IMR-90 (cell line): Measurements from ENCODE around the gene EPGN. TPM values are rescaled to one million over a fixed set of nuclear protein-coding genes. Genes with fewer than 3 reads are reported as not detected.

Experiments
- ATAC-seq: fragments of 200-7000 bp; cut with Tn5 transposase; 2 replicates; pipeline ENCODE4 v1.9.1; 2020; ENCODE audit warnings: low read depth, mild to moderate bottlenecking, moderate library complexity
- BruUV-seq: library from RNA; stranded (reverse); fragments of 400-500 nt; replicated peaks from 2 replicates; lab custom pipeline; 2021; lab: Mats Ljungman, UMichigan
- CTCF ChIA-PET: fragments of 300-600 bp; formaldehyde crosslinking; extraction: SDS; loops from one replicate; lab custom pipeline; 2021; ENCODE audit warnings: antibody characterized with exemption; lab: Yijun Ruan, JAX
- POLR2A ChIA-PET: fragments of 300-600 bp; sonication (Branson Sonifier 250); formaldehyde crosslinking; loops from one replicate; lab custom pipeline; 2022; ENCODE audit warnings: antibody characterized with exemption; ENCODE audit not compliant: unreplicated experiment; lab: Charles Lee
- DNase-seq: peaks from one replicate; pipeline ENCODE4 v3.0.0; 2013
- H2AFZ ChIP-seq: replicated peaks from 2 replicates; pipeline ENCODE3; 2013; ENCODE audit warnings: low read length, mild to moderate bottlenecking; ENCODE audit not compliant: poor library complexity
- H2AK5ac ChIP-seq: 2 replicates; pipeline ENCODE4 v1.6.1; 2013; ENCODE audit warnings: low read depth, low read length, inconsistent platforms
- H2AK9ac ChIP-seq: replicated peaks from 2 replicates; pipeline ENCODE3; 2013; ENCODE audit warnings: mild to moderate bottlenecking, low read depth, low read length, moderate library complexity; ENCODE audit not compliant: poor library complexity
- H2BK120ac ChIP-seq: 2 replicates; pipeline ENCODE4 v1.6.1; 2013; ENCODE audit warnings: low read depth, low read length, inconsistent platforms
- H2BK15ac ChIP-seq: 3 replicates; pipeline ENCODE4 v1.6.1; 2013; ENCODE audit warnings: low read depth, low read length, inconsistent platforms
- H2BK20ac ChIP-seq: 2 replicates; pipeline ENCODE4 v1.6.1; 2013; ENCODE audit warnings: low read depth, mild to moderate bottlenecking, inconsistent platforms, low read length, moderate library complexity
- H2BK5ac ChIP-seq: 2 replicates; pipeline ENCODE4 v1.6.1; 2013; ENCODE audit warnings: mild to moderate bottlenecking, low read depth, low read length, inconsistent platforms; ENCODE audit not compliant: poor library complexity, severe bottlenecking
- H3K14ac ChIP-seq: replicated peaks from 2 replicates; pipeline ENCODE4 v1.6.1; 2013; ENCODE audit warnings: low read depth, low read length, inconsistent platforms
- H3K18ac ChIP-seq: 2 replicates; pipeline ENCODE4 v1.6.1; 2013; ENCODE audit warnings: low read depth, low read length, control low read depth
- H3K23ac ChIP-seq: 2 replicates; pipeline ENCODE4 v1.6.1; 2013; ENCODE audit warnings: low read depth, low read length, inconsistent platforms
- H3K27ac ChIP-seq: 2 replicates; pipeline ENCODE4 v1.5.1; 2013; ENCODE audit warnings: mild to moderate bottlenecking, control low read depth, low read length; ENCODE audit not compliant: insufficient read depth
- H3K27me3 ChIP-seq: 2 replicates; pipeline ENCODE4 v1.6.1; 2013; ENCODE audit warnings: low read length; ENCODE audit not compliant: control insufficient read depth, insufficient read depth
- H3K36me3 ChIP-seq: 2 replicates; pipeline ENCODE4 v1.6.1; 2013; ENCODE audit warnings: low read length, mixed read lengths; ENCODE audit not compliant: control insufficient read depth, insufficient read depth
- H3K4ac ChIP-seq: 2 replicates; pipeline ENCODE4 v1.6.1; 2013; ENCODE audit warnings: low read depth, low read length, inconsistent platforms
- H3K4me1 ChIP-seq: 2 replicates; pipeline ENCODE4 v1.6.1; 2013; ENCODE audit warnings: low read length, mixed read lengths; ENCODE audit not compliant: control insufficient read depth, insufficient read depth
- H3K4me2 ChIP-seq: 2 replicates; pipeline ENCODE4 v1.6.1; 2013; ENCODE audit warnings: low read depth, mild to moderate bottlenecking, control low read depth, low read length, moderate library complexity
- H3K4me3 ChIP-seq: 2 replicates; pipeline ENCODE4 v1.5.1; 2013; ENCODE audit warnings: low read depth, mild to moderate bottlenecking, control low read depth, low read length, moderate library complexity; ENCODE audit not compliant: insufficient read depth
- H3K56ac ChIP-seq: 2 replicates; pipeline ENCODE4 v1.6.1; 2013; ENCODE audit warnings: low read length, inconsistent platforms; ENCODE audit not compliant: insufficient read depth; ENCODE audit errors: extremely low read depth
- H3K79me1 ChIP-seq, 2 experiments: 2 replicates each; pipeline ENCODE4 v1.6.1; 2013; ENCODE audit warnings: low read length in 2 of 2, inconsistent platforms in 1 of 2, low read depth in 1 of 2
- H3K9ac ChIP-seq: 2 replicates; pipeline ENCODE4 v1.6.1; 2013; ENCODE audit warnings: low read depth, low read length, control low read depth
- H3K9me1 ChIP-seq: 2 replicates; pipeline ENCODE4 v1.6.1; 2013; ENCODE audit warnings: low read length, inconsistent platforms; ENCODE audit not compliant: insufficient read depth
- H3K9me3 ChIP-seq: 2 replicates; pipeline ENCODE4 v1.6.1; 2013; ENCODE audit warnings: low read length; ENCODE audit not compliant: control insufficient read depth, insufficient read depth
- H4K20me1 ChIP-seq: 2 replicates; pipeline ENCODE4 v1.6.1; 2013; ENCODE audit warnings: low read length, inconsistent platforms; ENCODE audit not compliant: insufficient read depth
- H4K5ac ChIP-seq: 2 replicates; pipeline ENCODE4 v1.6.1; 2013; ENCODE audit warnings: mild to moderate bottlenecking, low read depth, low read length, control low read depth
- H4K8ac ChIP-seq, 2 experiments: 2 replicates each; pipeline ENCODE4 v1.6.1; 2013; ENCODE audit warnings: low read depth in 2 of 2, low read length in 2 of 2, control low read depth in 1 of 2, inconsistent platforms in 1 of 2
- H4K91ac ChIP-seq: 2 replicates; pipeline ENCODE4 v1.6.1; 2013; ENCODE audit warnings: low read depth, low read length, inconsistent platforms; ENCODE audit not compliant: insufficient read depth
- CHD1 ChIP-seq: IDR thresholded peaks from 2 replicates; pipeline ENCODE4 v1.6.1; 2012; ENCODE audit warnings: low read depth, low read length, improper control_type of control experiment
- FOS ChIP-seq: fragments of 150-350 bp; IDR thresholded peaks from 2 replicates; pipeline ENCODE4 v1.6.1; 2016; ENCODE audit warnings: low read depth, low read length
- MAZ ChIP-seq: IDR thresholded peaks from 2 replicates; pipeline ENCODE4 v1.6.1; 2012; ENCODE audit warnings: low read depth, mild to moderate bottlenecking, low read length, improper control_type of control experiment, moderate library complexity, borderline replicate concordance
- WGBS, 2 experiments: methylation state at CpG; one replicate each; pipeline versions ENCODE4 v1.1.5 to v1.1.7; 2013; ENCODE audit warnings: missing lambda C conversion rate in 2 of 2; ENCODE audit not compliant: insufficient read length in 1 of 2; ENCODE audit errors: extremely low coverage in 2 of 2; 5-methylcytosine and 5-hydroxymethylcytosine counted together
- dilution Hi-C: fragments of 300-500 bp; cut with HindIII; formaldehyde crosslinking; loops from one replicate; pipeline ENCODE4 v1.14.3; 2018; ENCODE audit warnings: low sequenced_read_pairs; ENCODE audit not compliant: unreplicated experiment
- in situ Hi-C: fragments of 300-500 bp; cut with MboI; formaldehyde crosslinking; loops from 3 replicates; pipeline ENCODE4 v1.14.3; 2019; ENCODE audit warnings: low sequenced_read_pairs, inconsistent platforms, mixed read lengths
- intact Hi-C: fragments of 100-400 bp; cut with micrococcal nuclease; formaldehyde crosslinking; loops from 2 replicates; pipeline ENCODE4 v1.10.0; 2022
- polyA plus RNA-seq, 3 experiments: library from polyadenylated mRNA; depleted of rRNA; stranded (reverse); fragments of >200 nt; gene quantifications; 2 replicates each; pipeline ENCODE4 v1.2.3, GENCODE V29; 2012; ENCODE audit warnings: low replicate concordance in 1 of 3
- total RNA-seq: library from RNA; depleted of rRNA; stranded (reverse); fragments of >200 nt; gene quantifications from 2 replicates; pipeline ENCODE4 v1.2.3, GENCODE V29; 2012

Gene EPGN
- total and polyA plus RNA-seq, 2 of the 4 experiments (the other 2 are of a cell fraction) = 0.18 TPM; not detected in 1

DNA sequence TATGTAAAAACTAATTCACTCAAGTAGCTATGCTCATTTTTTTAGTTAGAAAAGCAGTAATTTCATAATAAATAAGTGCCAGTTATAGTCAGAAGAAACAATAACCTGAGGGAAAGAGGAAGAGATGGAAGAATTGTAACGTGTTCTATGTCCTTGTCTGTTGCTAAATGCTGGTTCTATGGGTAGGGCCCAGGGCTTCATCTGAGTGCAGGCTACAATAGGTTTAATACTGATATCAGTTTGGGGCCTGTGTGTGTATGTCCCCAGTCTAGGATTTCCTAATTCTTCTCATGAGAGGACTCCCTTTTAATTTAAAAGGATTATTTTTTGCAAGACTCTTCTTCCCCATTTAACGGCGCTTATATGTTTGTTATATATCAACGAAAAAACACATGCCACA, 53.4 kb downstream of the EPGN start:
- no peak overlapping the region for H4K5ac ChIP-seq
- no peak overlapping the region for H2BK20ac ChIP-seq
- DNase-seq = no peak
- no peak overlapping the region for H4K91ac ChIP-seq
- H3K14ac ChIP-seq = no peak overlapping the region
- in situ Hi-C loops (no loop called here), dilution Hi-C loops (no loop called here), intact Hi-C loops (no loop called here)
- no peak overlapping the region for H2BK5ac ChIP-seq
- ChIA-PET CTCF (no interaction called here), POLR2A (no interaction called here)
- no peak overlapping the region for H2AFZ ChIP-seq
- H3K4me3 ChIP-seq = no peak overlapping the region
- no peaks in the 10 kb centered on the region for H4K20me1 ChIP-seq
- no peaks in the 10 kb centered on the region for H3K4me1 ChIP-seq
- H3K27ac ChIP-seq = no peak overlapping the region
- WGBS, 2 experiments = no CpG with 5 or more reads among the region's 4 CpGs
- H2BK15ac ChIP-seq = no peak overlapping the region
- H3K36me3 ChIP-seq = no peaks in the 10 kb centered on the region
- ATAC-seq = no peak
- H3K4me2 ChIP-seq = no peak overlapping the region
- H2AK9ac ChIP-seq = no peak overlapping the region
- H3K27me3 ChIP-seq = no peaks in the 10 kb centered on the region; the same call in 1 of the 2 replicates
- H3K9me1 ChIP-seq = no peaks in the 10 kb centered on the region
- BruUV-seq = no TSS peak
- H3K56ac ChIP-seq = no peak overlapping the region
- no peaks in the 10 kb centered on the region for H3K9me3 ChIP-seq
- no peak overlapping the region for H3K23ac ChIP-seq
- H3K9ac ChIP-seq = no peak overlapping the region
- H2AK5ac ChIP-seq = no peak overlapping the region
- no peak overlapping the region for H3K4ac ChIP-seq
- no peak for TF ChIP-seq FOS
- no peak for TF ChIP-seq MAZ
- TF ChIP-seq CHD1 = no peak
- H3K79me1 ChIP-seq = no peaks in the 10 kb centered on the region
- H4K8ac ChIP-seq = no peak overlapping the region
- no peak overlapping the region for H3K18ac ChIP-seq
- H2BK120ac ChIP-seq = no peak overlapping the region
